Ishikawa (cell line): ENCODE results near the gene TRAFD1.

Experiments used
- CEBPB ChIP-seq: IDR thresholded peaks from 2 replicates; pipeline ENCODE4 v1.6.1; 2012
- CREB1 ChIP-seq: IDR thresholded peaks from 2 replicates; pipeline ENCODE4 v1.6.1; 2012; ENCODE audit warnings: low read depth
- EP300 ChIP-seq: IDR thresholded peaks from 2 replicates; pipeline ENCODE4 v1.6.1; 2012; ENCODE audit warnings: borderline replicate concordance
- MAX ChIP-seq: IDR thresholded peaks from 2 replicates; pipeline ENCODE4 v1.6.1; 2012
- RAD21 ChIP-seq: IDR thresholded peaks from 2 replicates; pipeline ENCODE4 v1.6.1; 2012; ENCODE audit warnings: low read depth
- TAF1 ChIP-seq: IDR thresholded peaks from 2 replicates; pipeline ENCODE4 v1.6.1; 2012; ENCODE audit warnings: low read depth, mild to moderate bottlenecking
- TCF12 ChIP-seq: IDR thresholded peaks from 2 replicates; pipeline ENCODE4 v1.6.1; 2012; ENCODE audit warnings: low read depth
- USF1 ChIP-seq: IDR thresholded peaks from 2 replicates; pipeline ENCODE4 v1.6.1; 2012
- YY1 ChIP-seq: IDR thresholded peaks from 2 replicates; pipeline ENCODE4 v1.6.1; 2012; ENCODE audit warnings: low read depth

- TF ChIP-seq YY1 (no peak), MAX (no peak), USF1 (no peak), TCF12 (no peak), CEBPB (no peak), RAD21 (no peak), CREB1 (no peak), EP300 (no peak), TAF1 (no peak)
These were observed 15.4 kb downstream of the TRAFD1 start for GRCh38 chr12:112140728-112141127.
